HEK293 (cell line): ENCODE measurements around the gene NSUN4.

Experiments
- CTCF ChIA-PET: fragments of 350-600 bp; formaldehyde crosslinking; extraction: SDS; loops from one replicate; lab custom pipeline; 2021; ENCODE audit warnings: antibody characterized with exemption; lab: Yijun Ruan, JAX
- POLR2A ChIA-PET: fragments of 300-600 bp; formaldehyde crosslinking; extraction: SDS; loops from one replicate; lab custom pipeline; 2020; ENCODE audit warnings: antibody characterized with exemption, inconsistent platforms; lab: Yijun Ruan, JAX
- H3K27ac ChIP-seq: fragments of 200-500 bp; sonication (Bioruptor generic); 2 replicates; pipeline ENCODE4 v1.5.1; 2014; ENCODE audit warnings: low read depth, low read length, control low read depth, inconsistent platforms; ENCODE audit errors: extremely low read depth
- H3K36me3 ChIP-seq, 2 experiments: fragments of 200-500 bp in 1 of 2; sonication (Bioruptor generic) in 1 of 2; 1 replicate in 1 of 2; 2 replicates in 1 of 2; pipeline ENCODE4 v1.5.1; 2014 to 2017; ENCODE audit warnings: inconsistent platforms in 2 of 2, low read length in 2 of 2; ENCODE audit not compliant: control insufficient read depth in 2 of 2, insufficient read depth in 1 of 2
- H3K4me1 ChIP-seq: fragments of 200-500 bp; sonication (Bioruptor generic); 2 replicates; pipeline ENCODE4 v1.5.1; 2014; ENCODE audit warnings: mild to moderate bottlenecking, low read length, inconsistent platforms; ENCODE audit not compliant: control insufficient read depth, insufficient read depth
- H3K4me3 ChIP-seq: 2 replicates; pipeline ENCODE4 v1.5.1; 2011; ENCODE audit warnings: low read depth, mild to moderate bottlenecking, control low read depth, low read length, moderate library complexity
- H3K9me3 ChIP-seq: fragments of 200-500 bp; sonication (Bioruptor generic); 2 replicates; pipeline ENCODE4 v1.5.1; 2014; ENCODE audit warnings: low read depth, low read length, inconsistent platforms; ENCODE audit not compliant: control insufficient read depth, insufficient read depth
- GLI4 ChIP-seq: fragments of 450-650 bp; formaldehyde crosslinking; IDR thresholded peaks from 2 replicates; pipeline ENCODE4 v1.5.1; 2016; ENCODE audit warnings: missing biosample characterization, missing genetic modification characterization
- HOXA7 ChIP-seq: sonication (generic); formaldehyde crosslinking; IDR thresholded peaks from 2 replicates; pipeline ENCODE4 v1.8.1; 2022; ENCODE audit warnings: missing genetic modification reagents, borderline replicate concordance
- HOXC10 ChIP-seq: sonication (generic); formaldehyde crosslinking; IDR thresholded peaks from 2 replicates; pipeline ENCODE4 v1.8.1; 2023; ENCODE audit warnings: mild to moderate bottlenecking, missing genetic modification reagents
- KLF16 ChIP-seq: fragments of 450-650 bp; formaldehyde crosslinking; IDR thresholded peaks from 2 replicates; pipeline ENCODE4 v1.5.1; 2017; ENCODE audit warnings: missing biosample characterization, missing genetic modification characterization
- KLF8 ChIP-seq: fragments of 450-650 bp; formaldehyde crosslinking; IDR thresholded peaks from 2 replicates; pipeline ENCODE4 v1.5.1; 2016; ENCODE audit warnings: missing biosample characterization, missing genetic modification characterization
- MEIS1 ChIP-seq: sonication (generic); formaldehyde crosslinking; IDR thresholded peaks from 2 replicates; pipeline ENCODE4 v1.8.1; 2022; ENCODE audit warnings: missing genetic modification reagents, mild to moderate bottlenecking, borderline replicate concordance
- OVOL3 ChIP-seq: fragments of 450-650 bp; formaldehyde crosslinking; IDR thresholded peaks from 2 replicates; pipeline ENCODE4 v1.5.1; 2016; ENCODE audit warnings: missing biosample characterization, missing genetic modification characterization
- REPIN1 ChIP-seq: fragments of 450-650 bp; formaldehyde crosslinking; IDR thresholded peaks from 2 replicates; pipeline ENCODE4 v1.5.1; 2017; ENCODE audit warnings: missing biosample characterization, missing genetic modification characterization, low read depth
- SP2 ChIP-seq: fragments of 450-650 bp; formaldehyde crosslinking; IDR thresholded peaks from 2 replicates; pipeline ENCODE4 v1.5.1; 2016; ENCODE audit warnings: missing biosample characterization, missing genetic modification characterization
- TCF7L2 ChIP-seq: IDR thresholded peaks from 2 replicates; pipeline ENCODE4 v1.6.1; 2011; ENCODE audit warnings: low read depth, mild to moderate bottlenecking, inconsistent platforms, low read length, moderate library complexity, borderline replicate concordance
- TRIM28 ChIP-seq: IDR thresholded peaks from 2 replicates; pipeline ENCODE4 v1.6.1; 2011; ENCODE audit warnings: low read length, control low read depth, borderline replicate concordance
- YY1 ChIP-seq: fragments of 450-650 bp; formaldehyde crosslinking; IDR thresholded peaks from 2 replicates; pipeline ENCODE4 v1.5.1; 2018; ENCODE audit warnings: missing biosample characterization, missing genetic modification characterization
- ZBTB44 ChIP-seq: fragments of 450-650 bp; IDR thresholded peaks from 2 replicates; pipeline ENCODE4 v1.5.1; 2018; ENCODE audit warnings: missing biosample characterization, mild to moderate bottlenecking, missing genetic modification characterization
- ZBTB6 ChIP-seq: fragments of 450-650 bp; formaldehyde crosslinking; IDR thresholded peaks from 2 replicates; pipeline ENCODE4 v1.5.1; 2017; ENCODE audit warnings: missing biosample characterization, missing genetic modification characterization
- ZFP37 ChIP-seq: fragments of 450-650 bp; formaldehyde crosslinking; IDR thresholded peaks from 2 replicates; pipeline ENCODE4 v1.5.1; 2016; ENCODE audit warnings: missing biosample characterization, missing genetic modification characterization
- ZFP69B ChIP-seq: fragments of 450-650 bp; formaldehyde crosslinking; IDR thresholded peaks from 2 replicates; pipeline ENCODE4 v1.5.1; 2016; ENCODE audit warnings: missing biosample characterization, missing genetic modification characterization
- ZNF112 ChIP-seq: fragments of 450-650 bp; formaldehyde crosslinking; IDR thresholded peaks from 2 replicates; pipeline ENCODE4 v1.5.0; 2017; ENCODE audit warnings: missing biosample characterization, missing genetic modification characterization
- ZNF175 ChIP-seq: fragments of 450-650 bp; formaldehyde crosslinking; IDR thresholded peaks from 2 replicates; pipeline ENCODE4 v1.5.1; 2016; ENCODE audit warnings: missing biosample characterization, missing genetic modification characterization
- ZNF274 ChIP-seq, 2 experiments: fragments of 200-500 bp in 1 of 2; fragments of 450-650 bp in 1 of 2; sonication (Bioruptor generic) in 1 of 2; formaldehyde crosslinking in 1 of 2; IDR thresholded peaks; 2 replicates each; pipeline versions ENCODE4 v1.5.1 to v1.6.1; 2014 to 2016; ENCODE audit warnings: borderline replicate concordance in 1 of 2, inconsistent platforms in 1 of 2, low read length in 1 of 2, missing biosample characterization in 1 of 2, missing genetic modification characterization in 1 of 2
- ZNF311 ChIP-seq: fragments of 450-650 bp; formaldehyde crosslinking; IDR thresholded peaks from 2 replicates; pipeline ENCODE4 v1.5.1; 2017; ENCODE audit warnings: missing biosample characterization, missing genetic modification characterization, borderline replicate concordance
- ZNF501 ChIP-seq: fragments of 450-650 bp; formaldehyde crosslinking; IDR thresholded peaks from 2 replicates; pipeline ENCODE4 v1.5.1; 2016; ENCODE audit warnings: missing biosample characterization, missing genetic modification characterization
- ZNF518A ChIP-seq: fragments of 450-650 bp; formaldehyde crosslinking; conservative IDR thresholded peaks from 2 replicates; pipeline ENCODE4 v1.5.1; 2016; ENCODE audit warnings: low read depth, missing biosample characterization, missing genetic modification characterization
- ZNF677 ChIP-seq: fragments of 450-650 bp; IDR thresholded peaks from 2 replicates; pipeline ENCODE4 v1.5.0; 2018; ENCODE audit warnings: missing biosample characterization, mild to moderate bottlenecking, missing genetic modification characterization, moderate library complexity
- ZNF768 ChIP-seq: fragments of 450-650 bp; formaldehyde crosslinking; IDR thresholded peaks from 2 replicates; pipeline ENCODE4 v1.5.1; 2018; ENCODE audit warnings: missing biosample characterization, mild to moderate bottlenecking, missing genetic modification characterization
- ZNF837 ChIP-seq: fragments of 450-650 bp; formaldehyde crosslinking; IDR thresholded peaks from 2 replicates; pipeline ENCODE4 v1.5.1; 2016; ENCODE audit warnings: missing biosample characterization, missing genetic modification characterization
- ZSCAN30 ChIP-seq: fragments of 450-650 bp; IDR thresholded peaks from 2 replicates; pipeline ENCODE4 v1.5.1; 2018; ENCODE audit warnings: missing biosample characterization, mild to moderate bottlenecking, missing genetic modification characterization, moderate library complexity

The NSUN4 gene

GRCh38 chr1:46362158-46362557 is 21.6 kb downstream of the NSUN4 start:
- Histone ChIP-seq H3K36me3 (peaks cover 49 to 69% of the 10 kb centered on the region in 2 experiments), H3K9me3 (no peaks in the 10 kb centered on the region), H3K4me1 (no peaks in the 10 kb centered on the region), H3K27ac (no peak overlapping the region), H3K4me3 (no peak overlapping the region)
- POLR2A ChIA-PET: interaction anchor here (1.0 kb wide), 1 partner anchor 22 kb away, joined by 6 read pairs; the partner anchor contains the start of gene NSUN4
- CTCF ChIA-PET: interaction anchor here (1.0 kb wide), 1 partner anchor 363 kb away, joined by 3 read pairs; no protein-coding TSS in a partner anchor
- no peak for TF ChIP-seq HOXA7 (CRISPR knock-in tag)
- no peak for TF ChIP-seq ZSCAN30 (tag by site-specific recombination)
- no peak for TF ChIP-seq OVOL3
- no peak for TF ChIP-seq ZNF677 (tag by site-specific recombination)
- no peak for TF ChIP-seq MEIS1 (CRISPR knock-in tag)
- TF ChIP-seq ZNF768 (tag by site-specific recombination): no peak
- no peak for TF ChIP-seq ZNF112 (tag by site-specific recombination)
- TF ChIP-seq REPIN1: no peak
- TF ChIP-seq ZNF274 (IDR thresholded peaks at IDR 0.05; ENCODE audit: low read length): no peak
- TF ChIP-seq ZNF274 (tag by site-specific recombination; IDR thresholded peaks at IDR 0.05; ENCODE audit: borderline replicate concordance): no peak
- no peak for TF ChIP-seq ZBTB6 (tag by site-specific recombination)
- TF ChIP-seq ZFP69B: no peak
- no peak for TF ChIP-seq ZNF311 (tag by site-specific recombination)
- no peak for TF ChIP-seq SP2 (tag by site-specific recombination)
- no peak for TF ChIP-seq KLF16 (tag by site-specific recombination)
- TF ChIP-seq GLI4 (tag by site-specific recombination): no peak
- no peak for TF ChIP-seq ZNF501 (tag by site-specific recombination)

- H3K27ac ChIP-seq: no peak overlapping the region
- no peaks in the 10 kb centered on the region for H3K4me1 ChIP-seq
- peaks cover 47 to 66% of the 10 kb centered on the region in 2 experiments for H3K36me3 ChIP-seq
- H3K9me3 ChIP-seq: no peaks in the 10 kb centered on the region
- POLR2A ChIA-PET: interaction anchor here (0.5 kb wide), 1 partner anchor 14 kb away, joined by 3 read pairs; no protein-coding TSS in a partner anchor
- no peak overlapping the region for H3K4me3 ChIP-seq
- no peak for TF ChIP-seq ZFP37 (tag by site-specific recombination)
- TF ChIP-seq YY1 (tag by site-specific recombination): no peak
- TF ChIP-seq TRIM28: no peak
- no peak for TF ChIP-seq ZNF175 (tag by site-specific recombination)
- no peak for TF ChIP-seq HOXC10 (CRISPR knock-in tag)
- no peak for TF ChIP-seq ZBTB44 (tag by site-specific recombination)
- no peak for TF ChIP-seq ZNF837
- TF ChIP-seq KLF8 (tag by site-specific recombination): no peak
- TF ChIP-seq ZNF518A: no peak
- TF ChIP-seq TCF7L2: no peak
- CTCF ChIA-PET: interaction anchor here (1.2 kb wide), 1 partner anchor 23 kb away, joined by 3 read pairs; the partner anchor contains the start of gene NSUN4
Observed at GRCh38 chr1:46363121-46363520, 22.5 kb downstream of the NSUN4 start.
